SK-N-SH (cell line): Measurements from ENCODE around the gene MAPKBP1. TPM values are rescaled to one million over a fixed set of nuclear protein-coding genes. Genes with fewer than 3 reads are reported as not detected.

ENCODE experiments used
- CTCF ChIA-PET: fragments of 300-600, 350-600 bp; formaldehyde crosslinking; extraction: SDS; loops from one replicate; lab custom pipeline; 2021; lab: Yijun Ruan, JAX
- POLR2A ChIA-PET: fragments of 350-600 bp; sonication (Branson Sonifier 250); formaldehyde crosslinking; extraction: SDS; loops from one replicate; lab custom pipeline; 2020; ENCODE audit warnings: antibody characterized with exemption, inconsistent platforms; lab: Yijun Ruan, JAX
- DNase-seq: peaks from one replicate; pipeline ENCODE4 v3.0.0; 2012
- H2AFZ ChIP-seq: fragments of 200-600 bp; sonication (generic); 2 replicates; pipeline ENCODE4 v1.8.1; 2016; ENCODE audit warnings: antibody characterized with exemption, mild to moderate bottlenecking, low read depth
- H3F3A ChIP-seq: fragments of 200-600 bp; sonication (generic); replicated peaks from 2 replicates; pipeline ENCODE3; 2016; ENCODE audit warnings: antibody characterized with exemption, mild to moderate bottlenecking; ENCODE audit not compliant: insufficient read depth
- H3K27ac ChIP-seq, 2 experiments: fragments of 200-500 bp in 1 of 2; fragments of 200-600 bp in 1 of 2; sonication (Bioruptor generic) in 1 of 2; sonication (generic), shearing (Covaris generic) in 1 of 2; 2 replicates each; pipeline versions ENCODE4 v1.5.1 to v1.6.1; 2014 to 2016; ENCODE audit warnings: low read depth in 2 of 2, inconsistent platforms in 1 of 2, low read length in 1 of 2, mild to moderate bottlenecking in 1 of 2, mixed read lengths in 1 of 2
- H3K27me3 ChIP-seq: fragments of 200-600 bp; sonication (generic), shearing (Covaris generic); 2 replicates; pipeline ENCODE4 v1.6.1; 2016; ENCODE audit warnings: mixed run types; ENCODE audit not compliant: insufficient read depth
- H3K36me3 ChIP-seq, 2 experiments: fragments of 200-500 bp in 1 of 2; fragments of 200-600 bp in 1 of 2; sonication (Bioruptor generic) in 1 of 2; sonication (generic) in 1 of 2; replicated peaks in 1 of 2; 2 replicates each; pipeline versions ENCODE3 to v1.5.1; 2014 to 2016; ENCODE audit warnings: low read length in 1 of 2, mild to moderate bottlenecking in 1 of 2; ENCODE audit not compliant: insufficient read depth in 2 of 2, control insufficient read depth in 1 of 2
- H3K4me1 ChIP-seq, 2 experiments: fragments of 200-500 bp in 1 of 2; fragments of 200-600 bp in 1 of 2; sonication (Bioruptor generic) in 1 of 2; sonication (generic), shearing (Covaris generic) in 1 of 2; 2 replicates each; pipeline versions ENCODE4 v1.5.1 to v1.6.1; 2014 to 2016; ENCODE audit warnings: low read depth in 1 of 2, low read length in 1 of 2, mixed run types in 1 of 2; ENCODE audit not compliant: insufficient read depth in 2 of 2, control insufficient read depth in 1 of 2
- H3K4me2 ChIP-seq: fragments of 200-600 bp; sonication (generic), shearing (Covaris generic); 2 replicates; pipeline ENCODE4 v1.6.1; 2017; ENCODE audit warnings: mixed run types
- H3K4me3 ChIP-seq, 2 experiments: fragments of 200-500 bp in 1 of 2; fragments of 200-600 bp in 1 of 2; sonication (Bioruptor generic) in 1 of 2; sonication (generic), shearing (Covaris generic) in 1 of 2; 2 replicates each; pipeline versions ENCODE4 v1.5.1 to v1.8.1; 2014 to 2016; ENCODE audit warnings: low read depth in 2 of 2, inconsistent platforms in 1 of 2, low read length in 1 of 2, mild to moderate bottlenecking in 1 of 2, mixed read lengths in 1 of 2, moderate library complexity in 1 of 2
- H3K79me2 ChIP-seq: fragments of 200-600 bp; sonication (generic); 2 replicates; pipeline ENCODE4 v1.8.1; 2017; ENCODE audit warnings: mild to moderate bottlenecking; ENCODE audit not compliant: insufficient read depth
- H3K9ac ChIP-seq: fragments of 200-600 bp; sonication (generic); 2 replicates; pipeline ENCODE4 v1.6.1; 2017; ENCODE audit warnings: mixed run types
- H3K9me2 ChIP-seq: fragments of 200-600 bp; sonication (generic); 2 replicates; pipeline ENCODE4 v1.6.1; 2017; ENCODE audit warnings: mixed run types
- H3K9me3 ChIP-seq: fragments of 200-600 bp; sonication (generic); 2 replicates; pipeline ENCODE4 v1.6.1; 2017; ENCODE audit warnings: mixed run types, mild to moderate bottlenecking, moderate library complexity
- H4K20me1 ChIP-seq: fragments of 200-600 bp; sonication (generic); 2 replicates; pipeline ENCODE4 v1.6.1; 2017; ENCODE audit warnings: mild to moderate bottlenecking, mixed run types; ENCODE audit not compliant: insufficient read depth
- EZH2phosphoT487 ChIP-seq: fragments of 200-600 bp; sonication (generic); IDR thresholded peaks from 2 replicates; pipeline ENCODE4 v1.6.1; 2017; ENCODE audit warnings: low read depth, mixed run types, mild to moderate bottlenecking, antibody characterized with exemption, moderate library complexity, borderline replicate concordance
- FOXJ3 ChIP-seq: sonication (generic); formaldehyde crosslinking; IDR thresholded peaks from 2 replicates; pipeline ENCODE4 v1.5.1; 2020; ENCODE audit warnings: mild to moderate bottlenecking, missing genetic modification reagents
- GABPA ChIP-seq: IDR thresholded peaks from 2 replicates; pipeline ENCODE4 v1.4.0; 2012; ENCODE audit warnings: low read depth, mild to moderate bottlenecking
- MXI1 ChIP-seq: IDR thresholded peaks from 2 replicates; pipeline ENCODE4 v1.6.1; 2012; ENCODE audit warnings: mild to moderate bottlenecking, low read depth, low read length, improper control_type of control experiment
- REST ChIP-seq: IDR thresholded peaks from 2 replicates; pipeline ENCODE4 v1.6.1; 2012; ENCODE audit warnings: mild to moderate bottlenecking, low read depth, low read length, moderate library complexity
- RXRA ChIP-seq: IDR thresholded peaks from 2 replicates; pipeline ENCODE4 v1.4.0; 2012; ENCODE audit warnings: low read depth, mild to moderate bottlenecking, borderline replicate concordance
- SIN3A ChIP-seq: IDR thresholded peaks from 2 replicates; pipeline ENCODE4 v1.6.1; 2012; ENCODE audit warnings: low read depth, mild to moderate bottlenecking, low read length, moderate library complexity, borderline replicate concordance
- WGBS: methylation state at CpG from one replicate; pipeline ENCODE4 v1.1.6; 2017; ENCODE audit warnings: low lambda C conversion rate; 5-methylcytosine and 5-hydroxymethylcytosine counted together
- polyA plus RNA-seq, 3 experiments: library from polyadenylated mRNA; depleted of rRNA; stranded (reverse); fragments of >200 nt; gene quantifications; 2 replicates each; pipeline ENCODE4 v1.2.3, GENCODE V29; 2012
- TF ChIP-seq, protein P1 (sequence below): IDR thresholded peaks from 2 replicates; pipeline ENCODE4 v1.4.0; 2012; ENCODE audit warnings: low read depth, borderline replicate concordance
- TF ChIP-seq, protein P2 (sequence below): IDR thresholded peaks from 2 replicates; pipeline ENCODE4 v1.4.0; 2012; ENCODE audit warnings: low read depth
- TF ChIP-seq, protein P3 (sequence below): fragments of 200-600 bp; sonication (generic); IDR thresholded peaks from 2 replicates; pipeline ENCODE4 v1.6.1; 2017; ENCODE audit warnings: antibody characterized with exemption, mild to moderate bottlenecking, moderate library complexity

Gene MAPKBP1
- polyA plus RNA-seq, 1 of the 3 experiments (the other 2 are of a cell fraction) = 5.2 TPM

- no peaks in the 10 kb centered on the region for H3F3A ChIP-seq
- H3K4me2 ChIP-seq = no peak overlapping the region
- no peak overlapping the region for H3K4me3 ChIP-seq
- H3K9ac ChIP-seq = no peak overlapping the region
- no peaks in the 10 kb centered on the region for H3K27me3 ChIP-seq
- H3K9me2 ChIP-seq = no peaks in the 10 kb centered on the region
- DNase-seq = no peak
- H3K36me3 ChIP-seq = no peaks in the 10 kb centered on the region
- H3K4me1 ChIP-seq = peaks cover 0 to 8% of the 10 kb centered on the region in 2 experiments; a peak in 1 of 4 replicates
- POLR2A ChIA-PET = no interaction called here
- 94% methylated on average over 4 of the region's 17 CpGs for WGBS
- no peaks in the 10 kb centered on the region for H3K9me3 ChIP-seq
- CTCF ChIA-PET = interaction anchor here (2.2 kb wide), 1 partner anchor 48 kb away, joined by 10 read pairs; no protein-coding TSS in a partner anchor
- H3K79me2 ChIP-seq = no peaks in the 10 kb centered on the region
- no peaks in the 10 kb centered on the region for H4K20me1 ChIP-seq
- H3K27ac ChIP-seq = no peak overlapping the region
- H2AFZ ChIP-seq = no peak overlapping the region
- TF ChIP-seq, protein P1, sequence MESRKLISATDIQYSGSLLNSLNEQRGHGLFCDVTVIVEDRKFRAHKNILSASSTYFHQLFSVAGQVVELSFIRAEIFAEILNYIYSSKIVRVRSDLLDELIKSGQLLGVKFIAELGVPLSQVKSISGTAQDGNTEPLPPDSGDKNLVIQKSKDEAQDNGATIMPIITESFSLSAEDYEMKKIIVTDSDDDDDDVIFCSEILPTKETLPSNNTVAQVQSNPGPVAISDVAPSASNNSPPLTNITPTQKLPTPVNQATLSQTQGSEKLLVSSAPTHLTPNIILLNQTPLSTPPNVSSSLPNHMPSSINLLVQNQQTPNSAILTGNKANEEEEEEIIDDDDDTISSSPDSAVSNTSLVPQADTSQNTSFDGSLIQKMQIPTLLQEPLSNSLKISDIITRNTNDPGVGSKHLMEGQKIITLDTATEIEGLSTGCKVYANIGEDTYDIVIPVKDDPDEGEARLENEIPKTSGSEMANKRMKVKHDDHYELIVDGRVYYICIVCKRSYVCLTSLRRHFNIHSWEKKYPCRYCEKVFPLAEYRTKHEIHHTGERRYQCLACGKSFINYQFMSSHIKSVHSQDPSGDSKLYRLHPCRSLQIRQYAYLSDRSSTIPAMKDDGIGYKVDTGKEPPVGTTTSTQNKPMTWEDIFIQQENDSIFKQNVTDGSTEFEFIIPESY = no peak
- TF ChIP-seq, all 33 proteins: peak for 0
These were observed 82.0 kb downstream of the MAPKBP1 start for GRCh38 chr15:41856262-41856661.

GRCh38 chr15:41856716-41857115, 82.4 kb downstream of the MAPKBP1 start:
- no peak for DNase-seq
- POLR2A ChIA-PET = no interaction called here
- H3K4me3 ChIP-seq = no peak overlapping the region
- WGBS = 70% methylated on average over 2 of the region's 12 CpGs
- no peak overlapping the region for H2AFZ ChIP-seq
- no peaks in the 10 kb centered on the region for H3K9me3 ChIP-seq
- no peaks in the 10 kb centered on the region for H3K9me2 ChIP-seq
- no peak overlapping the region for H3K9ac ChIP-seq
- CTCF ChIA-PET = interaction anchor here (1.3 kb wide), 1 partner anchor 48 kb away, joined by 3 read pairs; no protein-coding TSS in a partner anchor
- H4K20me1 ChIP-seq = no peaks in the 10 kb centered on the region
- H3K36me3 ChIP-seq = no peaks in the 10 kb centered on the region
- TF ChIP-seq, protein P2, sequence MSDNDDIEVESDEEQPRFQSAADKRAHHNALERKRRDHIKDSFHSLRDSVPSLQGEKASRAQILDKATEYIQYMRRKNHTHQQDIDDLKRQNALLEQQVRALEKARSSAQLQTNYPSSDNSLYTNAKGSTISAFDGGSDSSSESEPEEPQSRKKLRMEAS = no peak
- no peak for TF ChIP-seq EZH2phosphoT487
- no peak for TF ChIP-seq REST
- no peak for TF ChIP-seq FOXJ3 (CRISPR knock-in tag)
- TF ChIP-seq GABPA = no peak
- TF ChIP-seq RXRA = no peak
- TF ChIP-seq SIN3A = no peak
- TF ChIP-seq, protein P3, sequence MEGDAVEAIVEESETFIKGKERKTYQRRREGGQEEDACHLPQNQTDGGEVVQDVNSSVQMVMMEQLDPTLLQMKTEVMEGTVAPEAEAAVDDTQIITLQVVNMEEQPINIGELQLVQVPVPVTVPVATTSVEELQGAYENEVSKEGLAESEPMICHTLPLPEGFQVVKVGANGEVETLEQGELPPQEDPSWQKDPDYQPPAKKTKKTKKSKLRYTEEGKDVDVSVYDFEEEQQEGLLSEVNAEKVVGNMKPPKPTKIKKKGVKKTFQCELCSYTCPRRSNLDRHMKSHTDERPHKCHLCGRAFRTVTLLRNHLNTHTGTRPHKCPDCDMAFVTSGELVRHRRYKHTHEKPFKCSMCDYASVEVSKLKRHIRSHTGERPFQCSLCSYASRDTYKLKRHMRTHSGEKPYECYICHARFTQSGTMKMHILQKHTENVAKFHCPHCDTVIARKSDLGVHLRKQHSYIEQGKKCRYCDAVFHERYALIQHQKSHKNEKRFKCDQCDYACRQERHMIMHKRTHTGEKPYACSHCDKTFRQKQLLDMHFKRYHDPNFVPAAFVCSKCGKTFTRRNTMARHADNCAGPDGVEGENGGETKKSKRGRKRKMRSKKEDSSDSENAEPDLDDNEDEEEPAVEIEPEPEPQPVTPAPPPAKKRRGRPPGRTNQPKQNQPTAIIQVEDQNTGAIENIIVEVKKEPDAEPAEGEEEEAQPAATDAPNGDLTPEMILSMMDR = no peak
- no peak for TF ChIP-seq MXI1
- peaks cover 0 to 11% of the 10 kb centered on the region in 2 experiments; a peak in 1 of 4 replicates for H3K4me1 ChIP-seq
- H3K27ac ChIP-seq = no peak overlapping the region
- H3K79me2 ChIP-seq = no peaks in the 10 kb centered on the region
- no peaks in the 10 kb centered on the region for H3K27me3 ChIP-seq
- H3K4me2 ChIP-seq = no peak overlapping the region
- no peaks in the 10 kb centered on the region for H3F3A ChIP-seq
